ENCODE data around the gene TPSAB1.

The TPSAB1 gene

DNA sequence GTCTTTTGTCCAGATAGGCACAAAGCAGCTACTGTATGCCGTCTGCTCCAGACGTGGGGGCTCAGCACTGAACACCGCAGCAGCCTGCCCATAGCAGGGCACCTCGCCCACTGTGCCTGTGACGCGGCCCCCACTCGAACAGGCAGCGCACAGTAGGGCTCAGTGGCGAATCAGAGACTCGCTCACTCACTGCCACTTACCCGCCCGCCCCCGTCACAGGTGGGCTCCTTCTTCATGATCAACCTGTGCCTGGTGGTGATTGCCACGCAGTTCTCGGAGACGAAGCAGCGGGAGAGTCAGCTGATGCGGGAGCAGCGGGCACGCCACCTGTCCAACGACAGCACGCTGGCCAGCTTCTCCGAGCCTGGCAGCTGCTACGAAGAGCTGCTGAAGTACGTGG lies 39.1 kb upstream of the TPSAB1 start:
- TF ChIP-seq MAX (IDR thresholded peaks at IDR 0.05; ENCODE audit: low read depth, low read length) (no peak), POLR2A (IDR thresholded peaks at IDR 0.05; ENCODE audit: extremely low read depth, insufficient read length) (no peak), CTCF (IDR thresholded peaks at IDR 0.05; ENCODE audit: low read depth, low read length) (no peak), MYC (IDR thresholded peaks at IDR 0.05; ENCODE audit: low read depth, low read length) (no peak)
- H3K4me3 ChIP-seq (ENCODE audit: low read depth, low read length): no peak overlapping the region
- no peak for DNase-seq (ENCODE audit: low read depth)

- H3K4me3 ChIP-seq (ENCODE audit: low read depth, low read length): no peak overlapping the region
- TF ChIP-seq MAX (IDR thresholded peaks at IDR 0.05; ENCODE audit: low read depth, low read length): no peak
- no peak for DNase-seq (ENCODE audit: low read depth)
Measured at GRCh38 chr16:1202274-1202673, 38.2 kb upstream of the TPSAB1 start.

DNA sequence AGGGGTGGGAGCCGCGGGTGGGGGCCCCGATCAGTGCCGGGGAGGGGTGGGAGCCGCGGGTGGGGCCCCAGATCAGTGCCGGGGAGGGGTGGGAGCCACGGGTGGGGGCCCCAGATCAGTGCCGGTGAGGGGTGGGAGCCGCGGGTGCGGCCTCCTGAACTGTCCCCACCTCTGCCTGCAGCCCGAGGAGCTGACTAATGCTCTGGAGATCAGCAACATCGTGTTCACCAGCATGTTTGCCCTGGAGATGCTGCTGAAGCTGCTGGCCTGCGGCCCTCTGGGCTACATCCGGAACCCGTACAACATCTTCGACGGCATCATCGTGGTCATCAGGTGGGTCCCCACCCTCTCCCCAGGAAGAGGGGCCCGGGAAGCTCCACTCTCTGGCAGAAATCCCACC lies 35.6 kb upstream of the TPSAB1 start:
- no peak for DNase-seq (ENCODE audit: low read depth)
- H3K4me3 ChIP-seq (ENCODE audit: low read depth, low read length): no peak overlapping the region
- TF ChIP-seq MYC (IDR thresholded peaks at IDR 0.05; ENCODE audit: low read depth, low read length): no peak
- no peak for TF ChIP-seq POLR2A (IDR thresholded peaks at IDR 0.05; ENCODE audit: extremely low read depth, insufficient read length)
- TF ChIP-seq MAX (IDR thresholded peaks at IDR 0.05; ENCODE audit: low read depth, low read length): no peak
- no peak for TF ChIP-seq CTCF (IDR thresholded peaks at IDR 0.05; ENCODE audit: low read depth, low read length)

DNA sequence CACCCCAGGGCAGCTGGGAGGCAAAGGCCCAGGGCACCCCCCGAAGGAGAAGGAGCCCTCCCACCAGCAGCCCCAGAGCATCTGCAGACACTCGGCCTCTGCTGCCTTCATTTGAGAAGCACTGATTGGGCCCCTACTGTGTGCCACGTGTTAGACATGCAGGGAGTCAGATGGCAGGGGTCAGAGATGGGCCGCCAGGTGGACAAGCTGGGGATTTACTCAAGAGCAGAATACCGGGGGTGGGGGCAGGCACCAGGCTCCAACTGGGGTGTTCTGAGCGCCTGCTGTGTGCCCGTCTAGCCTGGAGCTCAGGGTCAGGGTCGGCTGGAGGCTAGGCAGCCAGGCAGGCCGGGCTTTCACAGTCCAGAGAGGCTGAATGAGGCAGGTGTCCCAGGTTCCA lies 34.2 kb upstream of the TPSAB1 start:
- TF ChIP-seq MAX (IDR thresholded peaks at IDR 0.05; ENCODE audit: low read depth, low read length) (no peak), MYC (IDR thresholded peaks at IDR 0.05; ENCODE audit: low read depth, low read length) (no peak), CTCF (IDR thresholded peaks at IDR 0.05; ENCODE audit: low read depth, low read length) (no peak), POLR2A (IDR thresholded peaks at IDR 0.05; ENCODE audit: extremely low read depth, insufficient read length) (no peak)

GRCh38 chr16:1206786-1207185 lies 33.7 kb upstream of the TPSAB1 start:
- DNase-seq (ENCODE audit: low read depth): no peak
- no peak overlapping the region for H3K4me3 ChIP-seq (ENCODE audit: low read depth, low read length)
- TF ChIP-seq POLR2A (IDR thresholded peaks at IDR 0.05; ENCODE audit: extremely low read depth, insufficient read length) (no peak), CTCF (IDR thresholded peaks at IDR 0.05; ENCODE audit: low read depth, low read length) (no peak), MAX (IDR thresholded peaks at IDR 0.05; ENCODE audit: low read depth, low read length) (no peak), MYC (IDR thresholded peaks at IDR 0.05; ENCODE audit: low read depth, low read length) (no peak)

More for the DNA sequence above, 34.2 kb upstream of the TPSAB1 start:
- no peak overlapping the region for H3K4me3 ChIP-seq (ENCODE audit: low read depth, low read length)
- DNase-seq (ENCODE audit: low read depth): no peak

DNA sequence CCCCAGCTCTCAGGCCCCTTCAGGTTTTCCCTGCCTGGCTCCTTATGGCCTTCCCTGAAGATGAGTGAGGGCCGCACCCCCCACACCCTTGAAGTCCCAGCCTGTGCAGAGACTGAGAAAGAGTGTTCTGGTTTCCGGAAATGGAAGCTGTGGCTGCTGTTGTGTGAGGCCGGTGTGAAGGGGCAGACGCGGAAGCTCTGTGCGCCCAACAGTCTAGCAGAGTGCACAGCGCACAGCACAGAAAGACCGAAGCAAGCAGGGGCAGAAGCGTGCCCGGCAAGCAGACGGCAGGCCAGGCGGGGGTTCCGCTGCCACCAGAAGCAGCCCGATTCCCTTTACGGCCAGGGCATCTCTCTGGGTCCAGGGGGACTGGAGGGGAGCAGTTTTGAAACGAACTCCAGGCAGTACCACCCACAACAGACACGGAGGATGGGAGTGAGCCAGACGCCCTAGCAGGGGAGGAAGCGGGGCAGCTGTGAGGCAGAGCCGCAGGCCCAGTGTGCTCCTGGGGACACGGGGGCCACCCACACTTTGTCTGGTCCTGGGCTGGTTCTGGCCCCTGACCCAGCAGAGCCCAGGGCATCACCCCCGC lies 32.2 kb upstream of the TPSAB1 start:
- peak; percentile 58 for DNase-seq (ENCODE audit: low read depth)
- TF ChIP-seq POLR2A (IDR thresholded peaks at IDR 0.05; ENCODE audit: extremely low read depth, insufficient read length) (peak; percentile 18), CTCF (IDR thresholded peaks at IDR 0.05; ENCODE audit: low read depth, low read length) (no peak), MYC (IDR thresholded peaks at IDR 0.05; ENCODE audit: low read depth, low read length) (peak; percentile 30; the same call in 1 of the 2 replicates), MAX (IDR thresholded peaks at IDR 0.05; ENCODE audit: low read depth, low read length) (peak; percentile 12; the same call in 1 of the 2 replicates)
- no peak overlapping the region for H3K4me3 ChIP-seq (ENCODE audit: low read depth, low read length)
